Naive thymus-derived CD8-positive, alpha-beta T cell (primary cell): ENCODE data around the gene PET100. TPM values are rescaled to one million over a fixed set of nuclear protein-coding genes. Genes with fewer than 3 reads are reported as not detected.
A peak's percentile ranks its signal among the peaks of the same experiment; 100 is the strongest.

Source experiments
- ATAC-seq, 2 donors: fragments of 150-1000 bp; cut with Tn5 transposase in 1 of 2; sonication (Bioruptor Pico), chemical (Tn5 transposase) in 1 of 2; 1 replicate in 1 of 2; 2 replicates in 1 of 2; pipeline ENCODE4 v1.10.0; 2021; ENCODE audit warnings: mild to moderate bottlenecking in 2 of 2, moderate library complexity in 2 of 2
- POLR2A ChIA-PET: fragments of 350-600 bp; sonication (Branson Sonifier 250); formaldehyde crosslinking; loops from one replicate; lab custom pipeline; 2021; ENCODE audit warnings: antibody characterized with exemption; lab: Charles Lee
- DNase-seq, 10 donors: peaks; one replicate each; pipeline versions ENCODE4 v3.0.0 to v3.0.0-alpha.2; 2020 to 2022
- H3K27ac Mint-ChIP-seq, 10 donors: one replicate each; pipeline ENCODE4 v1.8.0; 2020 to 2022; ENCODE audit warnings: mild to moderate bottlenecking in 10 of 10, mixed read lengths in 10 of 10, moderate library complexity in 4 of 10, inconsistent platforms in 1 of 10
- H3K27me3 Mint-ChIP-seq, 5 donors: one replicate each; pipeline ENCODE4 v1.8.0; 2021 to 2022; ENCODE audit warnings: mixed read lengths in 5 of 5
- H3K36me3 Mint-ChIP-seq, 3 donors: one replicate each; pipeline ENCODE4 v1.8.0; 2020 to 2022; ENCODE audit warnings: mixed read lengths in 3 of 3, mild to moderate bottlenecking in 2 of 3, inconsistent platforms in 1 of 3
- H3K4me1 Mint-ChIP-seq, 4 donors: one replicate each; pipeline ENCODE4 v1.8.0; 2021 to 2022; ENCODE audit warnings: mixed read lengths in 4 of 4
- H3K4me3 Mint-ChIP-seq, 10 donors: one replicate each; pipeline ENCODE4 v1.8.0; 2020 to 2022; ENCODE audit warnings: mild to moderate bottlenecking in 10 of 10, mixed read lengths in 10 of 10, moderate library complexity in 6 of 10, inconsistent platforms in 1 of 10
- H3K9me3 Mint-ChIP-seq, 9 donors: one replicate each; pipeline ENCODE4 v1.8.0; 2020 to 2022; ENCODE audit warnings: mixed read lengths in 9 of 9, mild to moderate bottlenecking in 3 of 9, inconsistent platforms in 1 of 9, moderate library complexity in 1 of 9
- polyA plus RNA-seq, 3 donors: library from polyadenylated mRNA; unstranded; fragments of 300-500 nt; fragmentation: Illumina TruSeq; gene quantifications; one replicate each; pipeline ENCODE4 v1.2.3, GENCODE V29; 2021
- total RNA-seq, 8 experiments: library from RNA in 2 of 8; stranded (reverse) in 2 of 8; gene quantifications; one replicate each; pipeline ENCODE4 v1.2.3 and lab custom pipeline; 2021 to 2026

The PET100 gene
- total and polyA plus RNA-seq, 5 experiments from 2014 or later: 124 to 299 (median 190) TPM

GRCh38 chr19:7668842-7669241 is 39.2 kb downstream of the PET100 start, which contains the start of gene RETN:
RETN (plus strand) TSS chr19:7669049; CDS start chr19:7669327, 278 bp downstream.
- ATAC-seq: peak in 1 of 2 donors; percentile 20
- Mint-ChIP-seq H3K9me3 (no peaks in the 10 kb centered on the region), H3K27me3 (peaks cover 7 to 50% (median 21%) of the 10 kb centered on the region in 5 donors), H3K27ac (peak within 1 kb of the TSS in 4 of 10 donors; percentile 8 to 85 (median 49)), H3K36me3 (no peaks in the 10 kb centered on the region), H3K4me1 (peaks cover 11 to 24% (median 20%) of the 10 kb centered on the region in 4 donors), H3K4me3 (peak within 1 kb of the TSS; percentile 26 to 79 (median 66))
- no peak for DNase-seq
- POLR2A ChIA-PET: interaction anchor here (1.1 to 1.7 kb wide), 3 partner anchors 10 to 570 kb away, joined by 3 to 5 read pairs (median 5); no protein-coding TSS in a partner anchor

DNA sequence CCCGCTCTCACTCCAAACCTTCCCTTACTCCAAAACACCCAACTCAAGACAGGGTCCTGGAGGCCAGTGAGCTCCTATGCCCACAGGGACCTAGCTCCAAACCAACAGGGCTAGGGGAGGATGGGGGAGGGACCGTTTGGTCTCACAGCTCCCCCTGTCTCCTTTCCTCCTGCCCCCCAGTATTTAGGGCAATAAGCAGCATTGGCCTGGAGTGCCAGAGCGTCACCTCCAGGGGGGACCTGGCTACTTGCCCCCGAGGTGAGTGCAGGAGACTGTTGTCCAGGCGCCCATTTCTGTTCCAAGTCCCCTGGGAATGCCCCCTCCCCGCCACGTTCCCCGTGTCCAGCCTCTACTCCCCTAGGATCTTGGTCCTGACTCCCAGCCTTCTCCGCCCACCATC is 40.0 kb downstream of the PET100 start:
- Mint-ChIP-seq H3K27me3 (peaks cover 7 to 56% (median 21%) of the 10 kb centered on the region in 5 donors), H3K27ac (peak overlapping the region in 3 of 10 donors; percentile 8 to 85 (median 78)), H3K4me1 (peaks cover 14 to 32% (median 27%) of the 10 kb centered on the region in 4 donors), H3K36me3 (no peaks in the 10 kb centered on the region), H3K9me3 (no peaks in the 10 kb centered on the region), H3K4me3 (peak overlapping the region in 8 of 10 donors; percentile 46 to 79 (median 67))
- no peak for ATAC-seq
- no peak for DNase-seq
- POLR2A ChIA-PET: interaction anchor here (0.6 to 1.3 kb wide), 4 partner anchors 11 to 570 kb away, joined by 3 to 5 read pairs (median 4); partner anchors contain the start of gene TRAPPC5

DNA sequence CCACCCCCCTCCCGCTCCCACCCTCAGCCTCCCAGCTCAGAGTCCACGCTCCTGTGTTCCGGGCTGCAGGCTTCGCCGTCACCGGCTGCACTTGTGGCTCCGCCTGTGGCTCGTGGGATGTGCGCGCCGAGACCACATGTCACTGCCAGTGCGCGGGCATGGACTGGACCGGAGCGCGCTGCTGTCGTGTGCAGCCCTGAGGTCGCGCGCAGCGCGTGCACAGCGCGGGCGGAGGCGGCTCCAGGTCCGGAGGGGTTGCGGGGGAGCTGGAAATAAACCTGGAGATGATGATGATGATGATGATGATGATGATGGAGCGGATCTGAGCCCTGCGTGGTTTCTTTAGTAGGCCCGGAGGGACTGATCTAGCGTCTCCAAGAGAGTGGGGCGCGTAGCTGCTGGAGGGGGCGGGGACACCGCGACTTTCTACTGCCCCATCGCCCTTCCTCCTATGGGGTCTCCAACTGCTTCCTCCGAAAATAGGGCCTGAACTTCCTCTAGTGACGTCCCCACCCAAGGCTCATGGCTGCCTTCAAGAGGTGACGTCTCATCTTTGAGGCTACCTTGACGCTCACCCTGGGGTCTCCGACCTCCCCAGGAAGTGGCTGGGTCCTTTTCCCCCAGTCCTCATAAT is 40.7 kb downstream of the PET100 start:
- H3K36me3 Mint-ChIP-seq: no peaks in the 10 kb centered on the region
- H3K27ac Mint-ChIP-seq: peak overlapping the region in 6 of 10 donors; percentile 60 to 88 (median 82)
- peaks cover 7 to 59% (median 21%) of the 10 kb centered on the region in 5 donors for H3K27me3 Mint-ChIP-seq
- POLR2A ChIA-PET: interaction anchor here (0.6 to 2.1 kb wide), 5 partner anchors 11 to 100 kb away, joined by 3 to 9 read pairs (median 4); partner anchors contain the start of gene TRAPPC5
- H3K9me3 Mint-ChIP-seq: no peaks in the 10 kb centered on the region
- H3K4me1 Mint-ChIP-seq: peaks cover 14 to 33% (median 27%) of the 10 kb centered on the region in 4 donors
- H3K4me3 Mint-ChIP-seq: peak overlapping the region; percentile 69 to 86 (median 76)
- peak in 5 of 10 donors; percentile 19 to 37 (median 24) for DNase-seq
- ATAC-seq: peak; percentile 68 to 74

GRCh38 chr19:7670790-7671189 is 41.2 kb downstream of the PET100 start:
- H3K27ac Mint-ChIP-seq: peak overlapping the region in 2 of 10 donors; percentile 60 to 88
- H3K36me3 Mint-ChIP-seq: no peaks in the 10 kb centered on the region
- DNase-seq: no peak
- peak; percentile 31 to 53 for ATAC-seq
- POLR2A ChIA-PET: interaction anchor here (0.6 to 2.1 kb wide), 3 partner anchors 10 to 64 kb away, joined by 3 to 9 read pairs (median 5); partner anchors contain the start of gene TRAPPC5
- no peaks in the 10 kb centered on the region for H3K9me3 Mint-ChIP-seq
- peak overlapping the region; percentile 69 to 86 (median 76) for H3K4me3 Mint-ChIP-seq
- peaks cover 14 to 36% (median 29%) of the 10 kb centered on the region in 4 donors for H3K4me1 Mint-ChIP-seq
- H3K27me3 Mint-ChIP-seq: peaks cover 8 to 59% (median 20%) of the 10 kb centered on the region in 5 donors

- no peak overlapping the region for H3K27ac Mint-ChIP-seq
- no peaks in the 10 kb centered on the region for H3K9me3 Mint-ChIP-seq
- no peak for DNase-seq
- H3K27me3 Mint-ChIP-seq: peaks cover 9 to 68% (median 32%) of the 10 kb centered on the region in 5 donors
- POLR2A ChIA-PET: interaction anchor here (1.1 kb wide), 1 partner anchor 185 kb away, joined by 3 read pairs; no protein-coding TSS in a partner anchor
- peaks cover 19 to 51% (median 45%) of the 10 kb centered on the region in 4 donors for H3K4me1 Mint-ChIP-seq
- no peak for ATAC-seq
- no peak overlapping the region for H3K4me3 Mint-ChIP-seq
- H3K36me3 Mint-ChIP-seq: no peaks in the 10 kb centered on the region
Observed at GRCh38 chr19:7672522-7672921, 42.9 kb downstream of the PET100 start.

DNA sequence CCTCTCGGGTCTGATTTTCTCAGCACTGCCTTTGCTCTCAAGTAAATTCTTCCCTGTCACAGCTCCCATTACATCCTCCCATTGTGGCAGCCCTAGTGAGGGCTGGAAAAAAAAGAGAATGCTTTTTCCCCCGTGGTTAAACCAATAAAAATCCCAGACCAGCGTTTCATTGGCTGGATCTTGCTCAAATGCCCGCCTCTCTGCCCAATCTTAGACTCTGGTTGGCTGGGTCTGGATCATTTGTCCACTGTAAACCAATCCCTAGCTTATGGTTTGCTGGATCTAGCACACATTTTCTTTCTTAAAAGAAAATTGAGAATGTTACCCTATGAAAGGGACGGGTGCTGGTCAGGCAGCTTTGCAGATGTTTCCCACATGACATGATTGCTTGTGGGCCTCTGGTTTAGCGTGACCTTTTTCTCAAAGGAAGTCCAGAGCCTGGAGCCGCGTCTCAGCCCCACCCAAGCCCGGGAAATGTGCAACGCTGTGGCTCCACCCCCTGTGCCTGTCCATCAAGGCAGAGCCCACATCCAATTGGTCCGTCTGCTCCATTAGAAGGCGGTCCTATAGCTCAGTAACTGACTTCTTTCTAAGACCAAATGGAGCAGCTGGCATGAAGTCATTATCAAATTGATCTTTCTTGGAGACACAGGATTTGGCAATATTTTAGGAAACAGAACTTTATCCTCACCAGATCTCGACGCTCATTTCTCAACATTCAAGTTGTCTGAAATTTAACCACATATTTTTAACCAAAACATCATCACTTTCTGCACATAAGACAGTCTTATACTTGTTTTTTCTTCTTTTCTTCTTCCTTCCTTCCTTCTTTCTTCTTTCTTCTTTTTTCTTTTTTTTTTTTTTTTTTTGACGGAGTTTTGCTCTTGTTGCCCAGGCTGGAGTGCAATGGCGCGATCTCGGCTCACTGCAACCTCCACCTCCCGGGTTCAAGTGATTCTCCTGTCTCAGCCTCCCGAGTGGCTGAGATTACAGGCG is 44.7 kb downstream of the PET100 start:
- H3K4me1 Mint-ChIP-seq: peaks cover 23 to 51% (median 49%) of the 10 kb centered on the region in 4 donors
- no peaks in the 10 kb centered on the region for H3K36me3 Mint-ChIP-seq

GRCh38 chr19:7676376-7676775 is 46.8 kb downstream of the PET100 start:
- Mint-ChIP-seq H3K4me1 (peaks cover 15 to 53% (median 49%) of the 10 kb centered on the region in 4 donors), H3K27me3 (peaks cover 9 to 54% (median 24%) of the 10 kb centered on the region in 5 donors), H3K36me3 (no peaks in the 10 kb centered on the region), H3K27ac (peak overlapping the region in 1 of 10 donors; percentile 56), H3K4me3 (peak overlapping the region in 5 of 10 donors; percentile 0 to 58 (median 36)), H3K9me3 (no peaks in the 10 kb centered on the region)
- ATAC-seq: no peak
- POLR2A ChIA-PET: no interaction called here
- no peak for DNase-seq

More for the DNA sequence above, 44.7 kb downstream of the PET100 start:
- DNase-seq (peak in 3 of 10 donors; percentile 22 to 28 (median 27)), ATAC-seq (peak; percentile 26 to 28)
- H3K4me3 Mint-ChIP-seq: peak overlapping the region in 1 of 10 donors; percentile 14
- H3K27ac Mint-ChIP-seq: peak overlapping the region in 1 of 10 donors; percentile 6
- H3K9me3 Mint-ChIP-seq: no peaks in the 10 kb centered on the region
- H3K27me3 Mint-ChIP-seq: peaks cover 11 to 71% (median 34%) of the 10 kb centered on the region in 5 donors
- POLR2A ChIA-PET: interaction anchor here (0.6 to 1.0 kb wide), 2 partner anchors 13 to 181 kb away, joined by 3 to 4 read pairs; no protein-coding TSS in a partner anchor

DNA sequence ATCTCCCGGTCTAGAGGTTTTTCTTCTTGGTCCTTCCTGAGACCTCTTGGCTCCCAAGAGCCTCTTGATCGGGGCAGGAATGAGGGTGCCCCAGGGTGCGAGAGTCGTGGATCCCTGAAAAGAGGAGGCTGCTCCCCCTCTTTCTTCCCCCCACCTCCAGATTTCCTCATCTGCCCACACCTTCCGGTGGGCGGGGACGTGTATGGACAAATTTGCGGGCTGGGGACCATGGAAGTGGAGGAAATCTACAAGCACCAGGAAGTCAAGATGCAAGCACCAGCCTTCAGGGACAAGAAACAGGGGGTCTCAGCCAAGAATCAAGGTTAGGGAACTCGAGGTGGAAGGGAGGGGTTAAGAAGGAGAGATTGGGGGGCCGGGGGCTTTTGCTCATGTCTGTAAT is 47.3 kb downstream of the PET100 start, which contains the start of gene MCEMP1:
Gene MCEMP1, plus strand, starts transcription at position 237 of the 400 bp plus-strand sequence. Its CDS starts 31 bp downstream, at position 268.
- DNase-seq (no peak), ATAC-seq (no peak)
- H3K9me3 Mint-ChIP-seq: no peaks in the 10 kb centered on the region
- POLR2A ChIA-PET: no interaction called here
- peaks cover 6 to 49% (median 22%) of the 10 kb centered on the region in 5 donors for H3K27me3 Mint-ChIP-seq
- H3K4me1 Mint-ChIP-seq: peaks cover 18 to 57% (median 54%) of the 10 kb centered on the region in 4 donors
- peaks cover 0 to 3% (median 0%) of the 10 kb centered on the region in 3 donors for H3K36me3 Mint-ChIP-seq
- H3K4me3 Mint-ChIP-seq: peak within 1 kb of the TSS in 9 of 10 donors; percentile 0 to 65 (median 48)
- peak within 1 kb of the TSS in 3 of 10 donors; percentile 35 to 67 (median 56) for H3K27ac Mint-ChIP-seq

GRCh38 chr19:7677669-7678311 is 48.2 kb downstream of the PET100 start:
- peaks cover 21 to 63% (median 60%) of the 10 kb centered on the region in 4 donors for H3K4me1 Mint-ChIP-seq
- DNase-seq (no peak), ATAC-seq (no peak)
- POLR2A ChIA-PET: interaction anchor here (0.7 to 1.0 kb wide), 3 partner anchors 21 to 128 kb away, joined by 3 read pairs; no protein-coding TSS in a partner anchor
- H3K9me3 Mint-ChIP-seq: no peaks in the 10 kb centered on the region
- peaks cover 6 to 45% (median 21%) of the 10 kb centered on the region in 5 donors for H3K27me3 Mint-ChIP-seq
- H3K36me3 Mint-ChIP-seq: peaks cover 0 to 6% (median 0%) of the 10 kb centered on the region in 3 donors
- H3K4me3 Mint-ChIP-seq: peak overlapping the region in 5 of 10 donors; percentile 7 to 56 (median 33)
- peak overlapping the region in 2 of 10 donors; percentile 35 to 67 for H3K27ac Mint-ChIP-seq

DNA sequence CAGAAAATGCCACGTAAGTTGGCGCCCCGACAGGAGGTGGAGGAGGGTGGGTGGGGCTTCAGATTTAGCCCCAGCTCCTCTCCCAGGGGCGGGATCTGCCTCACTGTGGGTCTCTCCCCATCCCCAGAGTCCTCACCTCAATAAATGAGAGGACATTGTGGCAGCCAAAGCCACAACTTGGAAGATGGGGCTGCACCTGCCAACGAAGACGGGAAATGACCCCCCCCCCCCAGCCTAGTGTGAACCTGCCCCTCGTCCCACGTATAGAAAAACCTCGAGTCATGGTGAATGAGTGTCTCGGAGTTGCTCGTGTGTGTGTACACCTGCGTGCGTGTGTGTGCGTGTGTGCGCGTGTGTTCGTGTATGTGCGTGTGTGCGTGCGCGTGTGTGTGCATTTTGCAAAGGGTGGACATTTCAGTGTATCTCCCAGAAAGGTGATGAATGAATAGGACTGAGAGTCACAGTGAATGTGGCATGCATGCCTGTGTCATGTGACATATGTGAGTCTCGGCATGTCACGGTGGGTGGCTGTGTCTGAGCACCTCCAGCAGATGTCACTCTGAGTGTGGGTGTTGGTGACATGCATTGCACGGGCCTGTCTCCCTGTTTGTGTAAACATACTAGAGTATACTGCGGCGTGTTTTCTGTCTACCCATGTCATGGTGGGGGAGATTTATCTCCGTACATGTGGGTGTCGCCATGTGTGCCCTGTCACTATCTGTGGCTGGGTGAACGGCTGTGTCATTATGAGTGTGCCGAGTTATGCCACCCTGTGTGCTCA is 49.6 kb downstream of the PET100 start:
- Mint-ChIP-seq H3K9me3 (no peaks in the 10 kb centered on the region), H3K27me3 (peaks cover 6 to 35% (median 21%) of the 10 kb centered on the region in 5 donors), H3K27ac (peak overlapping the region in 9 of 10 donors; percentile 56 to 91 (median 80)), H3K4me3 (peak overlapping the region; percentile 44 to 94 (median 75)), H3K36me3 (peaks cover 0 to 16% (median 0%) of the 10 kb centered on the region in 3 donors), H3K4me1 (peaks cover 23 to 60% (median 59%) of the 10 kb centered on the region in 4 donors)
- ATAC-seq (peak; percentile 66 to 78), DNase-seq (peak; percentile 51 to 86 (median 71))
- POLR2A ChIA-PET: interaction anchor here (1.0 kb wide), 1 partner anchor 120 kb away, joined by 3 read pairs; no protein-coding TSS in a partner anchor
